GM21526 (cell line): ENCODE measurements around the gene MRPL58.

Source experiments
- ATAC-seq: cut with Tn5 transposase; IDR thresholded peaks from one replicate; pipeline ENCODE4 v1.9.1; 2021; ENCODE audit warnings: moderate library complexity; ENCODE audit not compliant: unreplicated experiment, low FRiP score

The MRPL58 gene

DNA sequence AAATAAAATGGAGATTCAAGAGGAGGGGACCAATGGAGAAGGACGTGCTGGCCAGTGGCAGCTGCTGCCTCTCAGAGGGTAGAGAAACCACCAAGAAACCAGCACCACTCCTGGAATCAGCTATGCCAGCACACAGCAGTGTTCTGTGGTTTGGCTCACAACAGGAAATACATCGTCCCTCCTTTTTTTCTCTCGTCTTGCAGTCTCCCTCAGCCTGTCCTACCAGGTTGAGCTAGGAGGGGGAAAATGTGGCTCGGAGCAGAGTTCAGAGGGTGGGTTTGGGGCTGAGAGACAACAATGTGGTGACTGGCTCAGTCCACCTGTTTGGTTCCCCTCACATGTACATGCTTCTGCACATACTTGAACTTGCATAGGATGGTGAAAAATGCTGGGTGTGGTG is 55.4 kb downstream of the MRPL58 start:
- no peak for ATAC-seq

DNA sequence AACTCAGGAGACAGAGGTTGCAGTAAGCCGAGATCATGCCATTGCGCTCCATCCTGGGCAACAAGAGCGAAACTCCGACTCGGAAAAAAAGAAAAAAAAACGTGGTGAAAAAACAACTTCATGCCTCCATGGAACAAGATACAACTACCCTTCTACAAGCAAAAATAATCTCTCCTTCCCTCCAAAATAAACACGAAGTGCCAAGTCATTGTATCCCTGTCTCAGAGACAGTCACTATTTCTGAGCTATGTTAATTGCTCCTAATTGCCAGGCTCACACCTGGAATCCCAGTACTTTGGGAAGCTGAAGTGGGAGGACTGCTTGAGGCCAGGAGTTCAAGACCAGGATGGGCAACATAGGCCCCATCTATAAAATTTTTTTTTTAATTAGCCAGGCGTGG is 56.3 kb downstream of the MRPL58 start:
- ATAC-seq, result no peak

DNA sequence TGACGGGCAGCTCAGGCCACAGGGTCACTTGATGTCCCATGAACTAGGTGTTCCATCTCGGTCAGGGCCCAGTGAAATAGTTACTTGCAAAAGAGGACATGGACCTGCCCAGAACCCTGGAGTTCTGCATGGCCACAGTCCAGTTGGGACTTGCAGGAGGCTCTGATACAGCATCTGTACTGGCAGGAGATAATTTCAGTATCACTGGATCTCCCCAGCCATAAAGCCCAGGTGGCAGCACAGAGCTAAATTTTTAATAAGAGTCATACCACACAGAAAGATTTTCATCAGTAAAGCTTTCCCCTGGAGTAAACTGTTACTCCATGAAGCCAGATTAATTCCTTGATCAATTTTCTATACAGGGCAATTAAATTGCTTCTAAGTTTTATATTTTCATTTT is 57.3 kb downstream of the MRPL58 start:
- ATAC-seq, result no peak
